GM23248 (cell line): ENCODE results near the gene RNF186.

Experiments used
- EZH2 ChIP-seq: fragments of 200-600 bp; sonication (generic); IDR thresholded peaks from 2 replicates; pipeline ENCODE4 v1.6.1; 2018; ENCODE audit warnings: antibody characterized with exemption, mild to moderate bottlenecking; ENCODE audit not compliant: insufficient read depth, poor library complexity, severe bottlenecking
- EZH2phosphoT487 ChIP-seq: fragments of 200-600 bp; sonication (generic); IDR thresholded peaks from 2 replicates; pipeline ENCODE4 v1.6.1; 2018; ENCODE audit warnings: antibody characterized with exemption, moderate library complexity, mild to moderate bottlenecking, low read depth; ENCODE audit not compliant: insufficient read depth

DNA sequence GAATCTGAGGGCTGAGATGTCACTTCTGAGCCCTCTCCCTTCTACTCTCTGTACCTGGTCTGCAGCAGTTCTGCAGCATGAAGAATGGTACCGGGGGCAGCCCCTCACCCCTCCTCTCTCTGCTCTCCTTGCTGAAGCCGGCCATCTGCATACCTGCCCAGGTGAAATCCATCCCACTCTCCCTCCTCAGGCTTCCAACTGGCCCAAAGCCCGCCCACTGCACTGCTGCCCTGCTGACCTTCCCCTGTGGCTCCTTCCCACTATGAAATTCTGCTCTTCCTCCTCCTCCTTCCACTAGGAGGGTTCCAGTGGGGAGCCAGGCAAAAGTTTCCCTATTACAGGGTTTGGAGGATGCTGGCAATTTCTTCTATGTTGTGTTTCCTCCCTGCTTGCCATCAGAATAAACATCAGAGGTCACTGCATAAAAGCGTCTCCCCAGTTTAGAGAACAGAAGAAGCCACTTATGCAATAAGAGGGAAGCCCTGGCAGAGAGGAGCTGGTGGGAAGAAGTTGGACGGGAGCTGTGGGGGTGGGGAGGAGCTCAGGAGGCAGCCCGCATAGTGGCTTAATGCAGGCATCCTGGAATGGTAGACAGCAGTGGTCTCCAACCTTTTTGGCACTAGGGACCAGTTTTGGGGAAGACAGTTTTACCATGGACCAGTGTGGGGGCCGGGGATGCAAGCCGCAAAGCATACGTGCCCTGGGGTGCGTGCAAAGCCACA is 45.7 kb downstream of the RNF186 start:
- TF ChIP-seq EZH2 = no peak
- no peak for TF ChIP-seq EZH2phosphoT487
